RPMI7951 (cell line): Measurements from ENCODE around the gene VGLL4. TPM values are rescaled to one million over a fixed set of nuclear protein-coding genes. Genes with fewer than 3 reads are reported as not detected.
"Not testable (repeated sequence)": the region's sequence is repeated elsewhere in the genome, so short reads cannot be mapped to it uniquely, and the experiment has no call there.

Experiments used
- DNase-seq: peaks from one replicate; pipeline ENCODE4 v3.0.0-alpha.2; 2012; ENCODE audit warnings: low read depth
- total RNA-seq: library from RNA; depleted of rRNA; stranded (reverse); fragments of >200 nt; shearing (Covaris generic); gene quantifications from 2 replicates; pipeline ENCODE4 v1.2.3, GENCODE V29; 2014

The VGLL4 gene
- total RNA-seq, 1 experiment from 2014 or later = 56.8 TPM

DNA sequence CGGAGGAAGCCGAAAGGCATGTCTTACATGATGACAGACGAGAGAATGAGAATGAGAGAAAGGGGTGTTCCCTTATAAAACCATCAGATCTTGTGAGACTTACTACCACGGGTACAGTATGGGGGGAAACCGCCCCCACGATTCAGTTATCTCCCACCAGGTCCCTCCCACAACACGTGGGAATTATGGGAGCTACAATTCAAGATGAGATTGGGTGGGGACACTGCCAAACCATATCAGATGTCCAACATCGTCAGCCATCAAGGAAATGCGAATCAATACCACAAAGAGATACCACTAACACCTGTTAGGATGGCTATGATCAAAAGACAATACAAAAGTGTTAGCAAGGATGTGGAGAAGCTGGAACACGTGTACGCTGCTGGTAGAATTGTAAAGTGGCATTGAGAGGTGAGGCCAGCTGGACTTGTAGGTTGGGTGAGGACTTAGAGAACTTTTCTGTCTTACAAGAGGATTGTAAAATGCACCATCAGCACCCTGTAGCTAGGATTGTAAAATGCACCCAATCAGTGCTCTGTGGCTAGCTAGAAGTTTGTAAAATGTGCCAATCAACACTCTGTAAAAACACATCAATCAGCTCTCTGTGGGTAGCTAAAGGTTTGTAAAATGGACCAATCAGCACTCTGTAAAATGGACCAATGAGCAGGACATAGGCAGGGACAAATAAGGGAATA, 37.5 kb downstream of the VGLL4 start:
- no peak for DNase-seq

- no peak for DNase-seq
Measured at GRCh38 chr3:11605398-11605797, 38.3 kb downstream of the VGLL4 start.

GRCh38 chr3:11604139-11604892, 39.4 kb downstream of the VGLL4 start:
- DNase-seq = no peak

GRCh38 chr3:11603628-11604027, 40.1 kb downstream of the VGLL4 start:
- no peak for DNase-seq

DNA sequence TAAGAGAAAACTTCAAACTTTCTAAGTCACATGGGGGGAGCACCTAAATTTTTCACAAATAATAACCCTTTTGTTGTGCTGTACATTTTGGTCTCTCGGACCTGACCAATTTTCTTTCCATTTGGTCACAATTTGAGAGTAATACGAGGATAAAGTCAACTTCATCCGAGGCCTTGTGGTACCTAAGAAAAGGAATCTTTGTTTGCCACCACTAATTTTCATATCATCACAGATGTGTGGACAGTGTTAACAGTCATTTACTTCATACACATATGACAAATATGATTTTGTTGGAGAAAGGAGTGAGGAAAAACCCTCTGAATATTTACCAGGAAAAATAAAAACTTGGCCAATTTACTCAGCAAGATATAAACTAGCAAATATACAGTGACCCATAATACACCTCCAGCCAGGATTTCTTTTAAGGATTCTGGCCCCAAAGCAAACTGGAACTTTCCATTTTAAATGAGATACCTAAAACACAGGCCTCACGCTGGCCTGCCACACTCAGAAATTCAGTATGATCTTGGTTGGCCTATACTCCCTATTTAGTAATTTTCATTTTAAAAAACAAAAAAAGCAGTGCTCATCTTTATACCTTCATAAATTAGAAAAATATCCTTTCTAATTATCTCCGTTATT, 40.7 kb downstream of the VGLL4 start:
- DNase-seq = no peak

DNA sequence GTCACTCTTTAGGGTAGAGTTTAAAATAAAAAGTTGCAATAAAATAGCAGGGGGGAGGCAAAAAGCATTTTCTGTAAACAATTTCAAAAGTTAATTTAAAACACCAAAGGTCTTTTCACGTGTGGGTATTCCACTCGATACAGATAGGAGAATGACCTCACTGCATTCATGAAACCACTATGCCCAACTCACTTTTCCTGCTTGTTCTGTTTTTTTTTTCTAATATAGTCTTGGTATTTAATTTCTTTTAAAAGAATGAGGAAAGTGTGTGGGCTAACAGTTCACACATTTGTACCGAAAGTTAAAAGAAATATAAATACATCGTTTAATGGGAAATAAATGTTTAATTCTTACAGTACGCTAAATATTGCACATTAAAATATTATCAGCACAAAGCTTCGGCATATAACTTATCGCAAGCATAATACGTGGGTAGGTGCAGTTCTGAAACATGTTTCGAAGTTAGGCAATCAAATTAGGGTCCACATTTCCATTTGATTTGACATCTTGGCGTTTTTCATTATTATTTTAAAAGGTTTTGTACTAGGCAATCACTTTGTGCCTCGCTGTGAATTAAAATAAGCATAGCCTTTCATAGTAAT, 41.4 kb downstream of the VGLL4 start:
- no peak for DNase-seq

GRCh38 chr3:11601446-11602238, 42.1 kb downstream of the VGLL4 start:
- peak; percentile 36 for DNase-seq

GRCh38 chr3:11600501-11601282, 43.0 kb downstream of the VGLL4 start:
- peak; percentile 99 for DNase-seq

GRCh38 chr3:11596387-11596786, 47.3 kb downstream of the VGLL4 start:
- no peak for DNase-seq

DNA sequence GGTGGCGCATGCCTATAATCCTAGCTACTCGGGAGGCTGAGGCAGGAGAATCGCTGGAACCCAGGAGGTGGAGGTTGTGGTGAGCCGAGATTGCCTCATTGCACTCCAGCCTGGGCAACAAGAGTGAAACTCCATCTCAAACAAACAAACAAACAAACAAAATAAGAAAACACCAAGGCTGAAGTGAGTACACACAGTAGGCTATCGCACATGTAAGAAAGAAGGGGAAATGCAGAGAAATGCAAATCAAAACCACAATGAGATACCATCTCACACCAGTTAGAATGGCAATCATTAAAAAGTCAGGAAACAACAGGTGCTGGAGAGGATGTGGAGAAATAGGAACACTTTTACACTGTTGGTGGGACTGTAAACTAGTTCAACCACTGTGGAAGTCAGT, 48.7 kb downstream of the VGLL4 start:
- not testable (repeated sequence) for DNase-seq

DNA sequence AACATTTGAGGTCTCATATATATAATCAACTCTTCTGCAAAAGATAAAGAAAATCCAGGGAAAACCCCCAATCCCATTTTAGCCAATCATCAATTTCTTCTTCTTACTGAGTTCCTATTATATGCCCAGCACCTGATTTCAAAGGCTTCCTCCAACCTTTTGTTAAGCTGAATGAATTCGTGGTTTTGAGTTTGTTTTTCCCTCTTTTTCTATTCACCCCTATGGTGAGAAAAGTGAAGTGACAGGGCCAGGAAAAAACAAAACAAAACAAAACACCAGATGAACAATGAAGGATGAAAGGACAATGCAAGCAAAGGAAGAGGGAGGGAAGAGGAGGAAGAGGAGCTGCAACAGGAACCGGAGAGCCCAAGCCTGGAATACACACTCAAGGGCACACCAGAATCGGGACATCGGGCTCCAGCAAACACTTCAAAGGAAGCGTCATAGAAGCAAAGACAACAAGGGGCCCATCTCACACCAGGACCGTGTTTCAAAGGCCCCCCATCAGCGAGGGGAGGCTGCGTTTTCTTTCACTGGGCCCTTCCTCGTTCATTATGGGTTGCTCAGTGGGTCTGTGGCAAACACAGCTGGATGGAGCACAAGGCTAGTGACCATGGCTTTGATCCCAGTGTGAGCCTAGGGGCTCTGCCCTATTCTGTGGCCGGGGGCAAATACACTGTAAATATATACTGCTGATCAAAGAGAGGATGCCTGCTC, 50.2 kb downstream of the VGLL4 start:
- DNase-seq = no peak

- DNase-seq = peak; percentile 36
Measured at GRCh38 chr3:11592445-11593298, 51.0 kb downstream of the VGLL4 start.

GRCh38 chr3:11591391-11592282, 52.1 kb downstream of the VGLL4 start:
- DNase-seq = peak; percentile 96

- peak; percentile 48 for DNase-seq
Measured at GRCh38 chr3:11591002-11591355, 52.7 kb downstream of the VGLL4 start.

- no peak for DNase-seq
Measured at GRCh38 chr3:11589706-11590105, 54.0 kb downstream of the VGLL4 start.

DNA sequence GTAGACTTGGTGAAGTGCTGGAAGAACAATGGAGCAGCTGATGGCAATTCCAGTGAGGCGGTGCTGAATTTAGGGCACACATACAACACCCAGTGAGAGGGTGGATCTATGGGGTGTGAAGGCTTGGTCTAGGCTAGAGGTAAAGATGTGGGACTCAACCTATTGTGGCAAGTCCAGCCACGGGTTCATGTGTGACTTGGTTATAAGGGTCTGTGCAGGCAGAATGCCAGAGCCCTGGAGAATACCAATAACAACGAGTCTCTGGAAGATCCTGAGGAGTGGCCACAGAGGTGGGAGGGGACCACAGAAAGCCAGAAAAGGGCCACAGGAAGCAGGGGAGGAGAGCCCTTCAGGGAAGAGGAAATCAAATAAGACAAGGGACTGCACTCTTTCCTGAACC, 55.0 kb downstream of the VGLL4 start:
- no peak for DNase-seq

DNA sequence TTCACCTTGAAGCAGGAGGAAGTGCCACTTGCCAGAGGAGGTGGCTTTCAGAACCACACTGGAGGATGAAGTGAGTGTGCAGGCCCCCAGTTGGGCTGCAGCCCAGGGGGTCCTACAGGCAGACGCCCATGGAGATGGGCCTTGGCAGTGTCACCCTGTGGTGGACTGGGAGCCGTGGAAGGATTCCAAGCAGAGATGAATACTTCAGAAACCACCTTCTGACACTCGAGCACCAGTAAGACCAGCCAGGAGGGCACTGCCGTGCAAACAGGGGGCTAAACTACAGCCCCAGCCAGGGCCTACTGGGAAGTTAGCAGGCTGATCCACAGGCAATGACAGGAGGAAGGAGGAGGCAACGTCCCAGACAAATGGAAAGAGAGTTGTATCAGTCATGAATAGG, 55.4 kb downstream of the VGLL4 start:
- DNase-seq = no peak

- DNase-seq = no peak
Measured at GRCh38 chr3:11587766-11588165, 55.9 kb downstream of the VGLL4 start.
